Activated CD4-positive, alpha-beta T cell treated with anti-CD3 and anti-CD28 coated beads for 36 hours (primary cell): ENCODE data around the gene ARID2. TPM values are rescaled to one million over a fixed set of nuclear protein-coding genes. Genes with fewer than 3 reads are reported as not detected.

Experiments used
- ATAC-seq: fragments of 200-7000 bp; cut with Tn5 transposase; one replicate; pipeline ENCODE4 v1.10.0; 2021; ENCODE audit warnings: mild to moderate bottlenecking, moderate library complexity
- CTCF ChIA-PET: fragments of 350-600 bp; sonication (Branson Sonifier 250); formaldehyde crosslinking; loops from one replicate; lab custom pipeline; 2021; ENCODE audit warnings: antibody characterized with exemption; lab: Charles Lee
- POLR2A ChIA-PET: fragments of 350-600 bp; sonication (Branson Sonifier 250); formaldehyde crosslinking; loops from one replicate; lab custom pipeline; 2021; ENCODE audit warnings: antibody characterized with exemption, inconsistent platforms; lab: Charles Lee
- DNase-seq: peaks from one replicate; pipeline ENCODE4 v3.0.0-alpha.2; 2020
- H3K27ac Mint-ChIP-seq: one replicate; pipeline ENCODE4 v1.8.0; 2021; ENCODE audit warnings: mixed read lengths
- H3K27me3 Mint-ChIP-seq: one replicate; pipeline ENCODE4 v1.8.0; 2021; ENCODE audit warnings: mixed read lengths
- H3K36me3 Mint-ChIP-seq: one replicate; pipeline ENCODE4 v1.8.0; 2021; ENCODE audit warnings: low read depth, mixed read lengths
- H3K4me1 Mint-ChIP-seq: one replicate; pipeline ENCODE4 v1.8.0; 2021; ENCODE audit warnings: mixed read lengths
- H3K4me3 Mint-ChIP-seq: one replicate; pipeline ENCODE4 v1.8.0; 2021; ENCODE audit warnings: mild to moderate bottlenecking, moderate library complexity, mixed read lengths
- H3K9me3 Mint-ChIP-seq: one replicate; pipeline ENCODE4 v1.8.0; 2021; ENCODE audit warnings: low read depth, mixed read lengths
- intact Hi-C, 2 experiments: fragments of 100-400 bp; cut with DNase I in 1 of 2; cut with micrococcal nuclease in 1 of 2; formaldehyde crosslinking; loops; one replicate each; pipeline versions ENCODE4 v1.14.2 to v1.15.1; 2022 to 2024; cut with DNase I, micrococcal nuclease
- total RNA-seq, 2 experiments: library from RNA; stranded (reverse); gene quantifications; one replicate each; pipeline ENCODE4 v1.2.3, GENCODE V29; 2021

ARID2 gene
- total RNA-seq, 2 experiments from 2014 or later = 24.2 to 28.2 TPM

DNA sequence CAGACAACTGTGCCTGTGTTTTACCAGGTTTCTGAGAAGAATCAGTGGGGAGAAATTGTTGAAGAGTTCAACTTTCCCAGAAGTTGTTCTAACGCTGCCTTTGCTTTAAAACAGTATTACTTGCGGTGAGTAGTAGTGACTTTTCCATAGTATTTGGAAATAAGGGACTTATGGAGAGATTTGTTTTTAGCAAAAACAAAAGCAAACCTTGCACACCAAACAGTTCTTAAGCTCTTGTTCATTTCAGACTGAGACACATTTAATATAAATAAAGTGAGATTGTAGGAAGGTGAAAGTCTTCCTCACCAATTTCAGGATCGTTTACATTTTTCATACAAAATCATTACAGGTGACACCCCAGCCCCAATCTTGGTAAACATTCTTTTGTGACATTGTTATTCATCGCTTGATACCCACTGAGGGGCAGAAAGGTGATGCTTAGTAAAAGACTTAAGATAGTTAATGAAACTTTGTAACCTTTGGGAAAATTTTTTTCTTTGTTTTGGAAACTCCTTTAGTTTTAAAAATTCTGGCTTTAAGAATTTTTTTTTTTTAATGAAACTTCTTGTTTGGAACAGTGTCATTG is 1.8 kb downstream of the ARID2 start:
- Mint-ChIP-seq H3K4me3 (peak overlapping the region; percentile 98), H3K9me3 (no peaks in the 10 kb centered on the region), H3K27ac (peak overlapping the region; percentile 91), H3K27me3 (no peaks in the 10 kb centered on the region), H3K36me3 (peaks cover 30% of the 10 kb centered on the region), H3K4me1 (peaks cover 27% of the 10 kb centered on the region)
- no peak for DNase-seq
- intact Hi-C loops = no loop called here
- ChIA-PET CTCF (interaction anchor here (1.1 to 1.5 kb wide), 2 partner anchors 11 to 483 kb away, joined by 3 read pairs; no protein-coding TSS in a partner anchor), POLR2A (no interaction called here)
- no peak for ATAC-seq

DNA sequence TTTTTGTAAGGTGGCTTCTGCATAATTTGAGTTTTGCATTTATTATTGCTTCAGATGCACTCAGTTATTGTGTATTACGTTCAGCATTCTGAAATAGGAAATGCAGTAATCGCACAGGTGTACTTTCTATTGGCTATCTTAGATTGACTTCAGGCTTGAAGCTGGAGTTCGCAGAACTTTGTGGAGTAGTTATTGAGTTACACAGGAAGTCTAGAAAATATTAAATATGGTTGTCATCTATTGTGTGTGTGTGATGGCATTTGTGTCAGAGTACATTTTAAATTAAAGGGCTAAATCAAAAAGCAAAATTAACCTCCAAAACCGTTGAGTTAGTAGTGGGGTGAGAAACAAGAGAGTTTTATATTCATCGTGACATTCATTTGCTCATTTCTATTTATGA is 2.7 kb downstream of the ARID2 start:
- ATAC-seq = no peak
- intact Hi-C loops = no loop called here
- ChIA-PET POLR2A (no interaction called here), CTCF (interaction anchor here (1.1 to 4.8 kb wide), 2 partner anchors 12 to 17 kb away, joined by 6 to 23 read pairs; no protein-coding TSS in a partner anchor)
- peaks cover 33% of the 10 kb centered on the region for H3K4me1 Mint-ChIP-seq
- peaks cover 38% of the 10 kb centered on the region for H3K36me3 Mint-ChIP-seq
- no peaks in the 10 kb centered on the region for H3K27me3 Mint-ChIP-seq
- no peak for DNase-seq
- peak overlapping the region; percentile 98 for H3K4me3 Mint-ChIP-seq
- H3K9me3 Mint-ChIP-seq = peaks cover 3% of the 10 kb centered on the region
- peak overlapping the region; percentile 91 for H3K27ac Mint-ChIP-seq

DNA sequence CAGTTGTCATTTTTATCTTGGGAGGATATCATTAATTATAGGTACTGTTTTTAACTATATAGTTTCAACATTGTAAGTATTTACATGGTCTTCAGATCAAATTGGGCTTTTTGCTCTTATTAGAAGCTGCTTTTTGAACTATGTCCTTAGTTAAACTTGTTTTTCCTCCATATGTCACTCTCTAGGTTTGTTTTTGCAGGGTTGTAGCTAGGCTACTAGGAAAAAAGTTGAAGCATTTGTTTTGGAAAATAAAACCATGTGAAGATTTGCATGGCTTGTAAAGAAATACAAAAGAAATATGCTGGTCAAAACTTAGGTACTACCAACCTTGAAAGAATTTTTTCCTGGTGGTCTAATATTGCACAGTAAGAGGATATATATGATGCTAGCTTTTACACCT is 3.4 kb downstream of the ARID2 start:
- ATAC-seq (no peak), DNase-seq (no peak)
- Mint-ChIP-seq H3K27ac (peak overlapping the region; percentile 81), H3K36me3 (peaks cover 43% of the 10 kb centered on the region), H3K4me1 (peaks cover 38% of the 10 kb centered on the region), H3K4me3 (peak overlapping the region; percentile 60), H3K27me3 (no peaks in the 10 kb centered on the region), H3K9me3 (peaks cover 4% of the 10 kb centered on the region)
- CTCF ChIA-PET = interaction anchor here (1.0 to 4.8 kb wide), 4 partner anchors 11 to 189 kb away, joined by 3 to 23 read pairs (median 5); no protein-coding TSS in a partner anchor
- POLR2A ChIA-PET = interaction anchor here (0.6 to 0.8 kb wide), 2 partner anchors 254 to 537 kb away, joined by 3 read pairs; no protein-coding TSS in a partner anchor
- intact Hi-C loops = no loop called here

DNA sequence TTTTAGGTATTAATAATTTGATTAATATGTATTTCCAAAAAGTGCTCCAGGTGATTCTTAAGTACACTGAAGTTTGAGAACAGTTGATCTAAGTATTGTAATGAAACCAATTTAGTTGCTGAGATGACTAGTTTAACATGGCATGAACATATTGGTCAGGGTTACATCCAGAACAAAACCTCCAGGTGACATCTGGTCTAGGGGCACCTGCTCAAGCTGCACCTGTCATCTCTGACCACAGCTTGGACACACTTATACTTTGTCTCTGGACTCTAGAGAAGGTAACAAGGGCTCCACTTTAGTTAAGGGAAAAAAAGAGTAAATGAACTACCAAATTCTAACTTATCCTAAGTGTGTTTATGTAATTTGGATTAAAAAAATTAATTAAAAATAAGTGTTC is 8.1 kb downstream of the ARID2 start:
- H3K4me3 Mint-ChIP-seq = no peak overlapping the region
- intact Hi-C loops = no loop called here
- no peaks in the 10 kb centered on the region for H3K27me3 Mint-ChIP-seq
- CTCF ChIA-PET = interaction anchor here (0.8 to 1.8 kb wide), 3 partner anchors 9 to 194 kb away, joined by 3 to 4 read pairs (median 4); no protein-coding TSS in a partner anchor
- H3K4me1 Mint-ChIP-seq = peaks cover 52% of the 10 kb centered on the region
- POLR2A ChIA-PET = no interaction called here
- ATAC-seq (no peak), DNase-seq (no peak)
- no peak overlapping the region for H3K27ac Mint-ChIP-seq
- peaks cover 9% of the 10 kb centered on the region for H3K9me3 Mint-ChIP-seq
- peaks cover 50% of the 10 kb centered on the region for H3K36me3 Mint-ChIP-seq

DNA sequence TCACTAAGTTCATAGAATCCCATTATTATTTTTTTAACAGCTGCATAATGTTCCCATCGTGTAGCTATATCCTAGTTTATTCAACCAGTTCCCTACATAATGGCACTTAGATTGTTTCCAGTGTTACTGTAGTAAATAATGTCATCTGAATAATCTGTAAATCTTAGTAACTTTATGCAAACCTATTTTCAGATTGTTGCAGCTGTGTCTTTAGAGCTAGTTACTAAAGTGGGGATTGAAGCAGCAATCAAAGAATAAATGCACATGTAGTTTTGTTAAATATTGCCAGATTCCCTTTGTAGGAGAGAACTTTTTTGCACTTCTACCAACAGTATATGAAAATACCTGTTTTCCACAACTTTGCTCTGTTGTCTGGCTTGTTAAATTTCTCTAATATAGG is 13.1 kb downstream of the ARID2 start:
- H3K36me3 Mint-ChIP-seq = peaks cover 29% of the 10 kb centered on the region
- no peak overlapping the region for H3K27ac Mint-ChIP-seq
- intact Hi-C loops = no loop called here
- H3K4me3 Mint-ChIP-seq = no peak overlapping the region
- peaks cover 5% of the 10 kb centered on the region for H3K9me3 Mint-ChIP-seq
- no peaks in the 10 kb centered on the region for H3K27me3 Mint-ChIP-seq
- ChIA-PET CTCF (interaction anchor here (0.6 to 5.4 kb wide), 10 partner anchors 8 to 473 kb away, joined by 3 to 23 read pairs (median 4); partner anchors contain the start of gene ARID2), POLR2A (interaction anchor here (0.6 kb wide), 2 partner anchors 247 to 280 kb away, joined by 3 read pairs; no protein-coding TSS in a partner anchor)
- DNase-seq (no peak), ATAC-seq (no peak)
- peaks cover 37% of the 10 kb centered on the region for H3K4me1 Mint-ChIP-seq

DNA sequence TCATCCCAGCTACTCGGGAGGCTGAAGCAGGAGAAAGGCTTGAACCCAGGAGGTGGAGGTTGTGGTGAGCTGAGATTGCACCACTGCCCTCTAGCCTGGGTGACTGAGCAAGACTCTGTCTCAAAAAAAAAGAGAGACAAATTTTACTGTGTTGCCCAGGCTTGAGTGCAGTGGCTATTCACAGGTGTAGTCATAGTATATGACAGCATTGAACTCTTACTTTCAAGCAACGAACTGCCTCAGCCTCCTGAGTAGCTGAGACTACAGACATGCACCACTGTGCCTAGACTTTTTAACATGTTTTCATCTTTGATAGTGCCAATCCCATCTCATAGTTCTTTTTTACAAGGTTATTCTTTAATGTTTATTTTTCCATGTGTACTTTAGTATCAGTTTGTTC is 13.7 kb downstream of the ARID2 start:
- no peak overlapping the region for H3K27ac Mint-ChIP-seq
- H3K36me3 Mint-ChIP-seq = peaks cover 27% of the 10 kb centered on the region
- POLR2A ChIA-PET = no interaction called here
- ATAC-seq = peak; percentile 82
- intact Hi-C loops = no loop called here
- no peak overlapping the region for H3K4me3 Mint-ChIP-seq
- peaks cover 41% of the 10 kb centered on the region for H3K4me1 Mint-ChIP-seq
- no peaks in the 10 kb centered on the region for H3K27me3 Mint-ChIP-seq
- no peak for DNase-seq
- CTCF ChIA-PET = interaction anchor here (1.0 to 5.4 kb wide), 6 partner anchors 9 to 199 kb away, joined by 4 to 23 read pairs (median 5); no protein-coding TSS in a partner anchor
- peaks cover 5% of the 10 kb centered on the region for H3K9me3 Mint-ChIP-seq

DNA sequence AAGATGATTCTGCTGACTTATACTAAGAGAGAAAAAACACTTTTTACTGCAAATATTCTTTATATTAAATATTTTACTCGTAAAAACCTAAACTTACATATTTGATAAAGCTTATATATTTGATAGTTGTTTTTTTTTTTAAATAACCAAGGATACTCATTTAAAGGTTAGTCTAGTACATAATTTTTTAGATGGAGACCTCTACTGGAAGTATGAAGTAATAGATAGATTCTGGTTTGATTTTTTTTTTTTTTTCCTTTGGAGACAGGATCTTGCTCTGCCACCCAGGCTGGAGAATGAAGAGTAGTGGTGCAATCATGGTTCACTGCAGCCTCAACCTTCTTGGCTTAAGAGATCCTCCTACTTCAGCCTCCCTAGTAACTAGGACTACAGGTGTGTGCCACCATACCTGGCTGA is 16.4 kb downstream of the ARID2 start:
- ChIA-PET POLR2A (no interaction called here), CTCF (interaction anchor here (0.6 to 5.4 kb wide), 9 partner anchors 12 to 281 kb away, joined by 3 to 23 read pairs (median 4); no protein-coding TSS in a partner anchor)
- DNase-seq (no peak), ATAC-seq (peak; percentile 61)
- Mint-ChIP-seq H3K27ac (no peak overlapping the region), H3K4me3 (no peak overlapping the region), H3K36me3 (peaks cover 32% of the 10 kb centered on the region), H3K27me3 (no peaks in the 10 kb centered on the region), H3K9me3 (peaks cover 5% of the 10 kb centered on the region), H3K4me1 (peaks cover 50% of the 10 kb centered on the region)
- intact Hi-C loops = loop anchor here (1.0 to 5.0 kb wide), 2 partner anchors 202 to 204 kb away; no protein-coding TSS in a partner anchor

DNA sequence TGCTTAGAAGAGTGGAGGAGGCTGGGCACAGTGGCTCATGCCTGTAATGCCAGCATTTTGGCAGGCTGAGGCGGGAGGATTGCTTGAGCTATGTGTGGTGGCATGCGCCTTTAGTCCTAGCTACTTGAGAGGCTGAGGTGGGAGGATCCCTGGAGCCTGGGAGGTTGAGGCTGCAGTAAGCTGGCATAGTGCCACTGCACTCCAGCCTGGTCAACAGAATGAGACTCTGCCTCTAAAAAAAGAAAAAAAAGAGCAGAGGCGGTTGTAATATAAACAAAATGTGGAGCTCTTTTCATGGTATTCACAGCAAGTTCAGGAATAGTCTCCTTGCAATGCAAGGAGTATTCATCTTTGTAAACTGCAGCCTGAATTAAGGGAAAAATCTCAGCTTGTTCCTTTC is 27.2 kb downstream of the ARID2 start:
- DNase-seq (no peak), ATAC-seq (no peak)
- intact Hi-C loops = no loop called here
- peaks cover 13% of the 10 kb centered on the region for H3K36me3 Mint-ChIP-seq
- H3K27me3 Mint-ChIP-seq = no peaks in the 10 kb centered on the region
- POLR2A ChIA-PET = no interaction called here
- no peaks in the 10 kb centered on the region for H3K9me3 Mint-ChIP-seq
- peaks cover 32% of the 10 kb centered on the region for H3K4me1 Mint-ChIP-seq
- H3K4me3 Mint-ChIP-seq = no peak overlapping the region
- CTCF ChIA-PET = interaction anchor here (1.1 to 1.7 kb wide), 3 partner anchors 14 to 31 kb away, joined by 3 to 6 read pairs (median 5); no protein-coding TSS in a partner anchor
- no peak overlapping the region for H3K27ac Mint-ChIP-seq

DNA sequence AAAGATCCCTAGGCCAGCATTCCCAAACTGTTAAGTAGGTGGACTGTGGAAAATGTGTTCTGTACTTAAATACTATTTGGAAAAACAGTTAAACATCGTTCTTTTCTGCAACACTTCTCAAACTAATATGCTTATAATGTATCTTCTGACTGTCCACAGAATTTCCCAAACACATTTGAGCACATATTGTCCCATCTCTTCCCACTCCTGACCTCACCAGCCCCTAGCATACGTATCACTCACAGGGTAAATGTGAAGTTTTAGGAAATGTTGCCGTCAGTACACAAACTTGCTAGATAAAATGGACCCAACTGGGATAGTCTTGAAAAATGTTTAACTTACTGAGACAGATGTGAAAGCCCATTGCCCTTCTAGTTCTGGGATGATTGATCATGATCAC is 27.7 kb downstream of the ARID2 start:
- POLR2A ChIA-PET = no interaction called here

DNA sequence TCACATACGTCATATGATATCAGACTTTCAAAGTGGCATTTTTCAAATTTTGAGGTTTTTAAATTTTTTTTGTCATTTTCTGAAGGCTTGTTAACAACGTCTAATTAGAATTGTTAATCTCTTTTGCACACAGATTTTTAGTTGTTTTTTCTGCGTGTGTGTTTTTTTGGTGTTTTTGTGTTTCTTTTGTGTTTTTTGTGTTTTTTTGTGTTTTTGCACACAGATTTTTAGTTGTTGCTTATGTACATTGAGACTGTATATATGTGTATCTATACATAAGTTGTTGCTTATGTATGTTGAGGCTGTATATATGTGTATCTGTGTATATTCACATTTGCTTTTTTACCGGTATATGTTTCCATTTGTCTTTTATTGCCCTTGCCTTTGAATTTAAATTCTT is 30.8 kb downstream of the ARID2 start:
- CTCF ChIA-PET = interaction anchor here (0.6 to 2.4 kb wide), 5 partner anchors 10 to 216 kb away, joined by 3 to 7 read pairs (median 4); no protein-coding TSS in a partner anchor

More for the DNA sequence above, 27.7 kb downstream of the ARID2 start:
- intact Hi-C loops = no loop called here
- no peak overlapping the region for H3K4me3 Mint-ChIP-seq
- ATAC-seq (no peak), DNase-seq (no peak)
- H3K4me1 Mint-ChIP-seq = peaks cover 37% of the 10 kb centered on the region
- no peaks in the 10 kb centered on the region for H3K9me3 Mint-ChIP-seq
- H3K36me3 Mint-ChIP-seq = peaks cover 13% of the 10 kb centered on the region
- CTCF ChIA-PET = interaction anchor here (1.1 to 1.7 kb wide), 3 partner anchors 15 to 32 kb away, joined by 3 to 6 read pairs (median 5); no protein-coding TSS in a partner anchor
- no peaks in the 10 kb centered on the region for H3K27me3 Mint-ChIP-seq
- H3K27ac Mint-ChIP-seq = no peak overlapping the region

DNA sequence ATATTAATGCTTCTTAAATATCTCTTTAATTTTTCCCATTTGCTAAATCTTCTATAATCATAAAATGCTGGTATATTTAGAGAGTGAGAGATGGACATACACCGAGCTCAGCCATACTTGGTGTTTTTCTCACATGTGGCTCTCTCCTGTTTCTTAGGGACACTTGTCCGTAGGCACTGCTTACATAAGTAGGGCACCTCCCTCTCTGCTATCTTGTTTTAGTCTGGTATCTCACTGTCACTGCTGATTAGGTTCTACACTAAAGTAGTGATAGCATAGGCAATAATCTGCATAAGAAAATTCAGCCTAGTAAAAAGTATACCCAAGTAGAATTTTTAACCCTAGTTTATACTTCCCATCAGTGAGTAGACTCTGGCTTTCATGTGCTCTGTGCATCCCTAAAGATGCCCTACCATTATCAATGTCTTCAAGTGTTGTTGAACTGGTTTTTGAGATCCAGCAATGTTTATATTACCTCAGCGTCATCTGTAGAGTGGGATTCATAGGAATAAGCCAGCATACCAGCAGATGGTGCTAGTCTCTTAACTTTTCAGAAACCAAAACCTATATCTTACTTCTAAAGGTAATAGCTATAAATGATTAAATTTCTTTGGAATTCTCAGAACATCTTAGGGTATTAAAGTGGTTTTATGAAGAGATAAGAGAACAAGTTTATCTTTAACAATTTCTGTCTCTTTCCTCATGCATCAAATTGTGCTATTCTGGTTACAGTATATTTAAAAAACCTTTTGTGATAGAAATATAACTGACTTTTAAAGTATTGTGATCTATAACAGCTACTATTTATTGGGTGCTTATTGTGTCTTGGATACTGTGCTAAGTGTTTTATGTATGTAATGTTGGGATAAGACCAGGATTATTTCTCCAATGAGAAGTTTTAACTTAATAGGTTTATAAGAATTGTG is 32.9 kb downstream of the ARID2 start:
- ATAC-seq = peak; percentile 49
- intact Hi-C loops = loop anchor here in 1 of 2 experiments (2.0 kb wide), 1 partner anchor 242 kb away; no protein-coding TSS in a partner anchor

More for the DNA sequence above, 30.8 kb downstream of the ARID2 start:
- POLR2A ChIA-PET = no interaction called here
- Mint-ChIP-seq H3K4me3 (no peak overlapping the region), H3K27me3 (no peaks in the 10 kb centered on the region), H3K9me3 (no peaks in the 10 kb centered on the region), H3K4me1 (peaks cover 36% of the 10 kb centered on the region), H3K36me3 (peaks cover 7% of the 10 kb centered on the region), H3K27ac (no peak overlapping the region)
- intact Hi-C loops = no loop called here
- DNase-seq (no peak), ATAC-seq (no peak)

More for the DNA sequence above, 32.9 kb downstream of the ARID2 start:
- H3K4me1 Mint-ChIP-seq = peaks cover 32% of the 10 kb centered on the region
- H3K4me3 Mint-ChIP-seq = no peak overlapping the region
- POLR2A ChIA-PET = no interaction called here
- H3K27me3 Mint-ChIP-seq = no peaks in the 10 kb centered on the region
- DNase-seq = no peak
- CTCF ChIA-PET = interaction anchor here (0.6 to 1.8 kb wide), 12 partner anchors 10 to 413 kb away, joined by 3 to 5 read pairs (median 4); no protein-coding TSS in a partner anchor
- peaks cover 11% of the 10 kb centered on the region for H3K36me3 Mint-ChIP-seq
- peaks cover under 1% of the 10 kb centered on the region for H3K9me3 Mint-ChIP-seq
- no peak overlapping the region for H3K27ac Mint-ChIP-seq
